GM13976 (cell line): ENCODE results near the gene NUBP2.

ENCODE experiments used
- DNase-seq: peaks from one replicate; pipeline ENCODE4 v3.0.0; 2012; ENCODE audit warnings: low spot score
- in situ Hi-C: fragments of 300-500 bp; cut with MboI; formaldehyde crosslinking; loops from one replicate; pipeline ENCODE4 v1.12.0; 2022; ENCODE audit warnings: low sequenced_read_pairs, mixed read lengths, inconsistent platforms; ENCODE audit not compliant: unreplicated experiment
- TF ChIP-seq, protein P1 (sequence below): IDR thresholded peaks from 2 replicates; pipeline ENCODE4 v1.5.1; 2012; ENCODE audit warnings: borderline replicate concordance, mild to moderate bottlenecking; ENCODE audit not compliant: insufficient read depth; ENCODE audit errors: extremely low read depth, missing control alignments, control extremely low read depth

NUBP2 gene

DNA sequence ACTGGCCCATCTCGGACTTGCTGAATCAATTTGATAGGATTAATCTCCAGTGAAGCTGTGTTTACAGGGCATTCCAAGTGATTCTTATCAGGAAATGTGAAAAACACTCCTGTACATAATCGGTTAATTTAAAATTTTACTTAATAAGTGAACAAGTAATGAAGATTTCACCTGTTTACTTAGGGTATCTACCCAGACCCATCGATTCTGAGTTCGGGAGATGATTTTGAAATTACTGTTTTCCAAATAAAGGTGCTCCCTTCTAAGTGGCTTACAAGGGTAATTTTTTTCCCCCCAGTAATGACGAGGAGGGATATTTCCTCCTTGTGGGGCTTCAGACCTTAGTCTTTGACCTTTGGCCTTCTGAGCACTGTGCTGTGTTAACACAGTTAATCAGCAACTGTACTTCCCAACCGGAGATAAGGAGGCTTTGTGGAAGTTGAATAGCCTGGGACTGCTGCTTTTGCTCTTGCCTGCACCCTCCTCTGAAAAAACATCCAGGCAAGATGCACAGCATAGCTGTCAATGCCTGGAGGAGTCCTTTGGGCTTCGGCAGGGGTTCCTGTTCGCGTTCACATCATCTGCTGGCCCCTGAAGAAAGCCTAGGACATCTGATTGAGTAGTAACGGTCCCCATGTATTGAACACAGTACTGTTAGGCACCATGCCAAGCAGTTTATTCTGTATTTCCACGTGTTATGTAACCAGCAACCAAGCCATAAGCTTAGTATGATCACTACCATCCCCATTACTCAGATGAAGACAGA lies 46.1 kb downstream of the NUBP2 start:
- no peak for DNase-seq
- in situ Hi-C loops, result no loop called here
- TF ChIP-seq, protein P1, sequence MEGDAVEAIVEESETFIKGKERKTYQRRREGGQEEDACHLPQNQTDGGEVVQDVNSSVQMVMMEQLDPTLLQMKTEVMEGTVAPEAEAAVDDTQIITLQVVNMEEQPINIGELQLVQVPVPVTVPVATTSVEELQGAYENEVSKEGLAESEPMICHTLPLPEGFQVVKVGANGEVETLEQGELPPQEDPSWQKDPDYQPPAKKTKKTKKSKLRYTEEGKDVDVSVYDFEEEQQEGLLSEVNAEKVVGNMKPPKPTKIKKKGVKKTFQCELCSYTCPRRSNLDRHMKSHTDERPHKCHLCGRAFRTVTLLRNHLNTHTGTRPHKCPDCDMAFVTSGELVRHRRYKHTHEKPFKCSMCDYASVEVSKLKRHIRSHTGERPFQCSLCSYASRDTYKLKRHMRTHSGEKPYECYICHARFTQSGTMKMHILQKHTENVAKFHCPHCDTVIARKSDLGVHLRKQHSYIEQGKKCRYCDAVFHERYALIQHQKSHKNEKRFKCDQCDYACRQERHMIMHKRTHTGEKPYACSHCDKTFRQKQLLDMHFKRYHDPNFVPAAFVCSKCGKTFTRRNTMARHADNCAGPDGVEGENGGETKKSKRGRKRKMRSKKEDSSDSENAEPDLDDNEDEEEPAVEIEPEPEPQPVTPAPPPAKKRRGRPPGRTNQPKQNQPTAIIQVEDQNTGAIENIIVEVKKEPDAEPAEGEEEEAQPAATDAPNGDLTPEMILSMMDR, result no peak

DNA sequence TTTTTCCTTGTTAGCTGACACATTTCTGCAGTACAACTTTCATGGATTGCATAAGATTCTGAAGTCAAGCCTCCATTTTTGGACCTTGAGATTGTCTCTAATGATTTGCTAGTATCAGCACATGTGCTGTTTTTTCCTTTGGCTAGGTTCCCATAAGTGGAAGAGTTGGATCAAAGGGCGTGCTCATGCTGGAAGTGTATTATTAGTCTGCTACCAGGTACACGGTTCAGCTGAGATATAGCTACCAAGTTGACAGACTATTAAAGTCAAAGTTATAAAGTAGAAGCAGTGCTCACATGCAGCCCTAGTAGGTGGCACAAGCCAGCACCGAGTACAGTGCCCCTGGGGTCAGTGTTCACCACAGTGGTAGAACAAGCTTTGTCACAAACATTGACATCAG lies 47.5 kb downstream of the NUBP2 start:
- TF ChIP-seq, protein P1, result no peak
- no peak for DNase-seq
- in situ Hi-C loops, result no loop called here

DNA sequence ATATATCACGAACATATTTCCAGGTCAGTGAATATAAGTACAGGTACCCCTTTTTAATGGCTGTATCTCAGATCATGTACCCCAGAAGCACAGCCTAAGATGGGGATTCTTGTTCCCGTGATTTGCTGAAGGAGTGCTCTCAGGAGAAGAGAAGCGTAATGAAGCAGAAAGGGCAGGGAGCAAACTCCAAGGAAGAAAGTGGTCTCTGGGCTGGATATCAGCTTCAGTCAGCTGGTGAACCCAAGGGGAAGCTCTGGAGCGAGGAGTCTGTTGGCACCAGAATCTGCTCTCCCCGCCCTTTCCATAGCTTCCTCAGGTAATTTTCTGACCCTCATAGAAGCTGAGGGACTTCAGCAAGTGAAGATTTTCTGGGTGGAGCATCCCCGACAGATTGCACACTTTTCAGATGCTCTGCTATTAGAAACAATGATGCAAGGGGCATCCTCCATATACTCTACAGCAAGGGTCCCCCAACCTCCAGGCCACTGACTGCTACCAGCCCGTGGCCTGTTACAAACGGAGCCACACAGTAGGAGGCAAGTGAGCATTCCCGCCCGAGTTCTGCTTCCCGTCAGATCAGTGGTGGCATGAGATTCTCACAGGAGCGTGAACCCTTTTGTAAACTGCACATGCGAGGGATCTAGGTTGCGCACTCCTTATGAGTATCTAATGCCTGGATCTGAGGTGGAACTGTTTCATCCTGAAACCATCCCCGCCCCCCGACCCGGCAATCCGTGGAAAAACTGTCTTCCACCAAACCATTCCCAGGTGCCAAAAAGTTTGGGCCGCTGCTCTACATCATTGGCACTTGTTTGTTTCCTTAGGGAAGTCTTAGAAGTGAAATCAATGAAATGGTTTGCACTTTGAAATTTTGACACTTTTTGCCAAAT lies 48.7 kb downstream of the NUBP2 start:
- TF ChIP-seq, protein P1, result no peak
- DNase-seq, result no peak
- in situ Hi-C loops, result no loop called here

DNA sequence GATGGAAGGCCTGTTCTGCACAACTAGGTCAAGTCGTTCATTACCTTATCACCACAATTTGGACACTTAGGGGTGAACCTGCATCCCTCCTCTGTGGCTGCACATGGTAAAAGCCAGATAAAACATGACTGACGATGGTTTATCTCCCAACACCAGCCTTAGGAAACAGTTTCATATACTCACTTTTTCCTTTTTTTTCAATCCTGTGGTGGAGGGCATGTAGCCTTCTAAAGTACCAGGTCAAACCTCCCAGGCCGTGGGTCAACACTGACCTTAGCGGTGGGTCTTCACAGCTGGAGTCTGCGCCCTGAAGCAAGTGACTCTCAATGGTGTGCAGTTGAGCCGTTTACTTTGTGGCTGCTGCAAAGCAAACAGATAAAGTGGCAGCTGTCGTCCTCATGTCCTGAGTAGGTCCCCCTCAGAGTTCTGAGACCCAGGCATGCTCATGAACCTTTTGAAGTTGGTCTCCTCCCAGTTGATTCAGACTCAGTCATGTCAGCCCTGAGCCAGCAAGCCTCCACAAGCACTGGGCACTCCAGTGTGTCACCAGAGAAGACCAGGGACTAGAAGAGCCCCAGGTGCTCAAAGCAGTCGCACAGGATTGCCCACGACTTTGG lies 50.2 kb downstream of the NUBP2 start:
- in situ Hi-C loops, result no loop called here
- TF ChIP-seq, protein P1, result no peak
- DNase-seq, result no peak

DNA sequence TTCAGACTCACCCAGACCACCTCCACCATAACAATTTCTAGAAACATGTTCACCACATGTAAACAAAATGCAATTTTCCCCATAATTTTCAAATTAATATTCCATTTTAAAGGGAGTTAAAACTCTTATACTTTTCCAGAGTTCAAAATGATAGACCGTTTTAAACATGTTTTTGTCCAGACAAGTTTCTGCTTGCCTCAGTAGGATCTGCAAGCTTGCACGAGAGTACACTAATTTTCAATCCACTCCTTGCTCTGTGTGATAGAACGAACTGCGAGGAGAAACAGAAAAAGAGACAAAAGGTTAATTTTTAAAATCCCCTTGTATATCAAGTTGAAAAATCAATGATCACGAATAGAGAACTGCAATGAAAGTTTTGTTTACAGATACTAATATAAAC lies 51.3 kb downstream of the NUBP2 start:
- TF ChIP-seq, protein P1, result no peak
- no peak for DNase-seq
- in situ Hi-C loops, result no loop called here
